Uterus (tissue), 2 donors: ENCODE measurements around the gene CDK15.
"Not testable (repeated sequence)": the region's sequence is repeated elsewhere in the genome, so short reads cannot be mapped to it uniquely, and the experiment has no call there.

Experiments
- CTCF ChIP-seq, 4 experiments: fragments of 200-600 bp in 2 of 4; fragments of 450-650 bp in 2 of 4; sonication (generic) in 2 of 4; IDR thresholded peaks; one replicate each; pipeline ENCODE4 v1.5.1; 2016 to 2019; ENCODE audit warnings: antibody characterized with exemption in 4 of 4, mild to moderate bottlenecking in 2 of 4, moderate library complexity in 1 of 4
- POLR2A ChIP-seq, 2 donors: fragments of 450-650 bp; IDR thresholded peaks; one replicate each; pipeline ENCODE4 v1.6.1; 2016; ENCODE audit warnings: antibody characterized with exemption in 2 of 2, mild to moderate bottlenecking in 1 of 2, moderate library complexity in 1 of 2

- not testable (repeated sequence) for TF ChIP-seq CTCF, POLR2A (IDR thresholded peaks at IDR 0.05)
These were observed 38.6 kb downstream of the CDK15 start for GRCh38 chr2:201844922-201845321.
